ENCODE measurements around the gene RAVER2. TPM values are rescaled to one million over a fixed set of nuclear protein-coding genes. Genes with fewer than 3 reads are reported as not detected.

The RAVER2 gene, protein sequence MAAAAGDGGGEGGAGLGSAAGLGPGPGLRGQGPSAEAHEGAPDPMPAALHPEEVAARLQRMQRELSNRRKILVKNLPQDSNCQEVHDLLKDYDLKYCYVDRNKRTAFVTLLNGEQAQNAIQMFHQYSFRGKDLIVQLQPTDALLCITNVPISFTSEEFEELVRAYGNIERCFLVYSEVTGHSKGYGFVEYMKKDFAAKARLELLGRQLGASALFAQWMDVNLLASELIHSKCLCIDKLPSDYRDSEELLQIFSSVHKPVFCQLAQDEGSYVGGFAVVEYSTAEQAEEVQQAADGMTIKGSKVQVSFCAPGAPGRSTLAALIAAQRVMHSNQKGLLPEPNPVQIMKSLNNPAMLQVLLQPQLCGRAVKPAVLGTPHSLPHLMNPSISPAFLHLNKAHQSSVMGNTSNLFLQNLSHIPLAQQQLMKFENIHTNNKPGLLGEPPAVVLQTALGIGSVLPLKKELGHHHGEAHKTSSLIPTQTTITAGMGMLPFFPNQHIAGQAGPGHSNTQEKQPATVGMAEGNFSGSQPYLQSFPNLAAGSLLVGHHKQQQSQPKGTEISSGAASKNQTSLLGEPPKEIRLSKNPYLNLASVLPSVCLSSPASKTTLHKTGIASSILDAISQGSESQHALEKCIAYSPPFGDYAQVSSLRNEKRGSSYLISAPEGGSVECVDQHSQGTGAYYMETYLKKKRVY
- total RNA-seq (10 to 100 TPM; 13.7 to 30.6 (median 21.5) TPM), polyA plus RNA-seq (10 to 100 TPM in 1 of 2 donors, 1 to 10 TPM in 1; 4.1 to 13.1 TPM)
- long read RNA-seq, donor 1, full-length matches to known transcripts = 43 of 61 reads
- long read RNA-seq, donor 1, partial matches to known transcripts = 14 of 61 reads
- long read RNA-seq, donor 1, other reads (novel, unspliced or antisense) = 4 of 61 reads
- long read RNA-seq, donor 2, full-length matches to known transcripts = 36 of 53 reads
- long read RNA-seq, donor 2, partial matches to known transcripts = 13 of 53 reads
- long read RNA-seq, donor 2, other reads (novel, unspliced or antisense) = 4 of 53 reads
- long read RNA-seq, donor 3, partial matches to known transcripts = 10 of 59 reads
- long read RNA-seq, donor 3, other reads (novel, unspliced or antisense) = 49 of 59 reads

DNA sequence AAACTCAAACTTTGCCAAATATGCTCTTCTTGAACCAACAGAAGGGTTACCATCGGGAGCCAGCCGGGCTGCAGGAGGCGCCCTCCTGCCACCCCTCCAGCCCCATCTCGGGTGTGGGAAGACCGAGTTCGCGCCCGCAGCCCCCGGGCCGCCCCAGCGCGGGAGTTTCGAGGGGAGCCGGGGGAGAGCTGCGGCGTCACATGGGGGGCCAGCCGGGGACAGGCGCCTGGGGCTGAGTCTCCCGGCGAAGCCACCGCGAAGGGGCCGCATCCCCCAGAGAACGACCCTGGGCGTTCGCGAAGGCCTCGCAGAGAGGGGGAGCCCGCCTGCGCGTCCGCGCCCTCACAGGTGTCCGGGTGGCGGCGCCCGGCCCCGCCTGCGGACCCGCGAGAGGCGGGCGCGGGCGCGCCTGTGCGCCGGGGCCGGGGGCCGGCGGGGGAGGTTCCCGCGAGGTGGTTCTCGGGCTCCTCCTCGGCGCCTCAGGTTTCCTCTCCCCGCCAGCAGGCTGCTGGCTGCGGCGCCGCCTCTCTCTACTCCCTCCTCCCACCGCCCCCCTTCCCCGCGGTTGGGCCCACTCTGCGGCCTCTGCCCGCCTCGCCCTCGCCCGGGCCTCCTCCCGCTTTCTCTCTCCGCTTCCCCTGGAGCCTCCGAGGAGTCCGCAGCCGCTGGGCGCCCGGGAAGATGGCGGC lies at the start of gene RAVER2:
Gene RAVER2, plus strand, starts transcription at position 584 of the 689 bp plus-strand sequence. Its CDS starts 98 bp downstream, at position 682.
- peaks cover 0 to 42% (median 28%) of the 10 kb centered on the region in 9 donors for H3K4me1 ChIP-seq
- 0% methylated on average over 50 to 76 of the region's 76 CpGs for WGBS, 2 donors
- H3K27me3 ChIP-seq = no peaks in the 10 kb centered on the region
- H3K4me3 ChIP-seq = peak within 1 kb of the TSS; percentile 74 to 94 (median 88)
- DNase-seq = peak; percentile 79 to 80
- intact Hi-C loops (cut with DNase I) = loop anchor here in 9 of 10 donors (2.0 to 10.0 kb wide), 5 partner anchors 78 to 218 kb away; no protein-coding TSS in a partner anchor
- TF ChIP-seq, protein P1, sequence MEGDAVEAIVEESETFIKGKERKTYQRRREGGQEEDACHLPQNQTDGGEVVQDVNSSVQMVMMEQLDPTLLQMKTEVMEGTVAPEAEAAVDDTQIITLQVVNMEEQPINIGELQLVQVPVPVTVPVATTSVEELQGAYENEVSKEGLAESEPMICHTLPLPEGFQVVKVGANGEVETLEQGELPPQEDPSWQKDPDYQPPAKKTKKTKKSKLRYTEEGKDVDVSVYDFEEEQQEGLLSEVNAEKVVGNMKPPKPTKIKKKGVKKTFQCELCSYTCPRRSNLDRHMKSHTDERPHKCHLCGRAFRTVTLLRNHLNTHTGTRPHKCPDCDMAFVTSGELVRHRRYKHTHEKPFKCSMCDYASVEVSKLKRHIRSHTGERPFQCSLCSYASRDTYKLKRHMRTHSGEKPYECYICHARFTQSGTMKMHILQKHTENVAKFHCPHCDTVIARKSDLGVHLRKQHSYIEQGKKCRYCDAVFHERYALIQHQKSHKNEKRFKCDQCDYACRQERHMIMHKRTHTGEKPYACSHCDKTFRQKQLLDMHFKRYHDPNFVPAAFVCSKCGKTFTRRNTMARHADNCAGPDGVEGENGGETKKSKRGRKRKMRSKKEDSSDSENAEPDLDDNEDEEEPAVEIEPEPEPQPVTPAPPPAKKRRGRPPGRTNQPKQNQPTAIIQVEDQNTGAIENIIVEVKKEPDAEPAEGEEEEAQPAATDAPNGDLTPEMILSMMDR (IDR thresholded peaks at IDR 0.05) = peak in 8 of 9 donors; percentile 5 to 73 (median 60)
- H3K9me3 ChIP-seq = no peaks in the 10 kb centered on the region
- H3K27ac ChIP-seq = peak within 1 kb of the TSS; percentile 74 to 92 (median 84)
- peak; percentile 81 to 92 (median 90) for ATAC-seq
- no peaks in the 10 kb centered on the region for H3K36me3 ChIP-seq

DNA sequence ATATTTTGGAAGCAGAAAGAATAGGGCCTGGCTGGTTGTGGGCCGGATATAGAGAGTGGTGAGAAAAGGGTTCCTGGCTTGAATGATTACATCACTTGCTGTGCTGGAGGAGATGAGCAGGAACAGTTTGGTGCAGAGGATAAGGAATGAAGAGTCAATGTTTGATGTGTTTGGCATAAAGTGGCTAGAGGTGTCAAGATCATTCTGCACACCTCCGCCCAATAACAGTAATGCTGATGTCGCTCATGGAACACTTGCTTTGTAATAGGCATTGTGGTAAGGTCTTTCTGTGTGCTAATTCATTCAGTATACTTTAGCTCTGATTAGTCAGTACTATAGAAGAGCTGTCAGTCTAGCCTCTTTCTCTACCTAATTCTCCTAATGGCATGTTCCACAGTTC lies 48.0 kb upstream of the RAVER2 start:
- no peaks in the 10 kb centered on the region for H3K4me1 ChIP-seq
- no peak overlapping the region for H3K4me3 ChIP-seq
- H3K27me3 ChIP-seq = no peaks in the 10 kb centered on the region
- no peak for ATAC-seq
- DNase-seq = no peak
- intact Hi-C loops (cut with DNase I) = no loop called here
- TF ChIP-seq, protein P1 (IDR thresholded peaks at IDR 0.05) = no peak
- no peaks in the 10 kb centered on the region for H3K9me3 ChIP-seq
- H3K36me3 ChIP-seq = peaks cover 0 to 17% (median 0%) of the 10 kb centered on the region in 9 donors
- WGBS, 2 donors = 95 to 96% methylated on average over 3 of the region's 3 CpGs
- no peak overlapping the region for H3K27ac ChIP-seq

DNA sequence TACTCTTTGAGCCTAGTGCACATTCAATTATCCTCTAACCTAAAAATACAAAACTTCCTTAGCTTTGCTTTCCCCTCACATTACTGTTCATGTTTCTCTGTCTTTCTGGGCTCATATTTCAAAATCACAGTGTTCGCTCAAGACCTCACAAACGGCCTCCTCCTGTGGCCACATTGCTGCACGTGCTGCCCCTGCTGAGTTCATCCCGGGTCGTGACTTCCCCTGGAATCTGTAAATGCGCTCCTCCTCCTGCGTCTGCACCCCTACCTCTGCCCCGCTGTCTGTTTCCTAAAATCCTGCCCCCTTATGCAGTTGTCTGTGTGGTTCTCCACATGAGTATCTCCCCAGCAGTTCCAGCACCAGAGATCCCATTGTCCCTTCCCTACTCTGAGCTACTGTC lies 45.5 kb upstream of the RAVER2 start:
- DNase-seq = no peak
- intact Hi-C loops (cut with DNase I) = no loop called here
- no peak overlapping the region for H3K4me3 ChIP-seq
- no peak for ATAC-seq
- peaks cover 0 to 4% (median 0%) of the 10 kb centered on the region in 11 donors for H3K9me3 ChIP-seq
- H3K27me3 ChIP-seq = no peaks in the 10 kb centered on the region
- TF ChIP-seq, protein P1 (IDR thresholded peaks at IDR 0.05) = no peak
- no peaks in the 10 kb centered on the region for H3K36me3 ChIP-seq
- H3K27ac ChIP-seq = no peak overlapping the region
- H3K4me1 ChIP-seq = no peaks in the 10 kb centered on the region
- WGBS, 2 donors = 68 to 69% methylated on average over 8 of the region's 8 CpGs

All from heart right ventricle (tissue), 16 donors.